Right forelimb (tissue), 1 donor: ENCODE data around the gene VSNL1.

ENCODE experiments used
- DNase-seq: peaks from one replicate; pipeline ENCODE4 v3.0.0-alpha.2; 2018

The VSNL1 gene

DNA sequence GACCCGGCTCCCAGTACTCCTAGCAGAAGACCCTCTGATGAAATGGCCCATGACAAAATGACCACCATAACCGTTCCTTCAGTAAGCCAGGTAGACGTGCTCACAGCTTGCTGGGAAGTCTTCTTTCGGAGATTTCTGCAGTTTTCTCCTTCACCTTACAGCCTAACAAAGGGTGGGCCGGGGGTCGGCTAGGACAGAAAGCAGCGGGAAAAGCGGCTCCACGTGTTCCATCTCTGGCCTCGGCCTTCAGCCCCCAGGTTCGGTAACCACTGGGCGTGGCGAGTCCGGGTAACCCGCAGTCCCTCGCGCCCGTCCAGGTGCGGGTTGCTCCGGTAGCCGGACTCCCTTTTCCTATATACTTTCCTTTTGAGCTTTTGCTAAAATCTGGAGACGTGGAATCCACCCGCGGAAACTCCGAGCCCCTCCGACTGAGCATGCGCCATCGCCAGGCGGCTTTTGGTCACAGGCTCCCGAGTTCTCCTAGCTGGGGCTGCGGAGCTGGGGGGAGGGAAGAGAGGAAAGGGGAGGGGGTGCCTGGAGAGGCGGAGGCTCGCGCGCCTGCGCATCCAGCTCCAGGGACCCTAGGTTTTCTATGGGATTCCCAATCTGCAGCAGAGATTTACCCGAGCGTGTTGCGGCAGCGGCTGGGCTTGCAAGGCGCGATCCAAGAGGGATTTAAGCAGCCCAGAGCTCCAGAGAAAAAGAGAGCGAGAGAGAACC lies at the start of gene VSNL1:
Gene VSNL1 (plus strand): TSS at position 604 of the 720 bp plus-strand sequence. CDS start 51,379 bp downstream, outside the sequence.
- DNase-seq = peak; percentile 95

- no peak for DNase-seq
Measured at GRCh38 chr2:17495590-17495989, 44.9 kb upstream of the VSNL1 start.

DNA sequence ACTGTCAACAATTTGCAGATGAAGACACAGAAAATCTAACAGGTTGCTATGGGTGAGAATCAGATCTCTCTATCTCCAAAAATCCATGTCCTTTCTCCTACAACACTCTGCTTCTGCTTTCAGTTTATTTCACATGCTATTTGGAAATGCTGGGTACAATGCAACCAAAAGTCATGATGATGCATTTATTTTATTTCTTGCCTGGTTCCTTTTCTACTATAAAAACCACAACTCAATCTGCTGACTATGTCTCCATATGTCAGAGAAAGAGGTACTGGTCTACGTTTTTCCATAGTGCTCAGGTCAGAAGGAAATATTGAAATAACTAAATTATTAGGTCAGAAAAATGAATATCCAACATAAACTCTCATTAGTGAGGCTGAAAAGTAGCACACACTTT lies 42.8 kb upstream of the VSNL1 start:
- DNase-seq = no peak

- DNase-seq = no peak
Measured at GRCh38 chr2:17506736-17507616, 33.5 kb upstream of the VSNL1 start.

DNA sequence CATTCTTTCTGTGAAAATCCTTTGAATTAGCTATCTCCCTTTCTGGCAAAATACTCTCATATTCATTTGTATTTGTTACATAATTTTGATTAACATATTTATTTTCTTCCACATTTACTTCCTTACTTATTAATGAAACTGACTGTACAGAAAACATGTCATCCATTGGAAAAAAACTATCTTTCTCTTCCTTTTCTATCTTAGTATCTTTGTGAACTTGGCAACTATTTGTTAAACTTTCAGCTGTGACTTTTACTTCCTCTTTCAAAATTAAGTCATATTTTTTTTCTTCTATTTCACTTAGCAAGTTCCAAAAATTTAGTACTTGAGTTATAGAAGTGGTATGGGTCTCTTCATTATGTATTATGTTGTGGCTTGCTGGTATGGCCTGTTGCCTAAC lies 24.8 kb upstream of the VSNL1 start:
- DNase-seq = no peak

DNA sequence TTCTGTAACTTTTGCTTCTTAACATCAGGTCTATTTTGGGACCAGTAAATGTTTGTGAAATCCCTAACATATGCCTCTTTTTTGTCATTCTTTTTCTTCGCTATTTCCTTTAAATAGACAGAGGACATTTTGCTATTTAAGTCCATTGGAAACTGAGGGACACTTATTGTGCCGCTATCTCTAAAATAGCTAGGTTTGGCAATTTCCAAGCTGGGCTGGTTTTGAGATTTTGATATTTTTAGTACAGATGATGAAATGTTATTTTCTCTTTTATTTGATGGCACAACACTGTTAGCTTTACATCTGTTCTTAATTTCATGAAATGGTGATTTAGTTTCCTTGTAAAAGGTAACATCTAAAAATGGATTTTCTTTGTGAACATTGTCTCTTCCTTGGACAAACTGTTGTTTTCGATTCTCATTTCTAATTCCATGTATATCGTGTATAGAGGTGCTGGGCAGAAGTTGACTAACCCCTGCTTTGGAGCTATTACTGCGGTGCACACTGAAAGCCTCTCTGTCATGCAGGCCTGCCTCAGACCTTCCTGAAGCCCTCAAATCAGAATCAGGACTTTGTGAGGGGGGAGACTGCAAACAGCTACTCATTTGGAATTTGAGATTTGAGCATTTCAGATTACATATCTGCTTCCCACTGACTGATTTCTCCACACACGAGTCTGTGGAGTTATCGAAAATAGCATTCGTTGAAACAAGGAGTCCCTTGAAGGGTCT lies 22.9 kb upstream of the VSNL1 start:
- no peak for DNase-seq

GRCh38 chr2:17518212-17519154 lies 22.0 kb upstream of the VSNL1 start, which contains the start of gene RAD51AP2:
Gene RAD51AP2 (minus strand): TSS chr2:17518440. CDS start chr2:17518415, 25 bp downstream.
- DNase-seq = peak; percentile 93

DNA sequence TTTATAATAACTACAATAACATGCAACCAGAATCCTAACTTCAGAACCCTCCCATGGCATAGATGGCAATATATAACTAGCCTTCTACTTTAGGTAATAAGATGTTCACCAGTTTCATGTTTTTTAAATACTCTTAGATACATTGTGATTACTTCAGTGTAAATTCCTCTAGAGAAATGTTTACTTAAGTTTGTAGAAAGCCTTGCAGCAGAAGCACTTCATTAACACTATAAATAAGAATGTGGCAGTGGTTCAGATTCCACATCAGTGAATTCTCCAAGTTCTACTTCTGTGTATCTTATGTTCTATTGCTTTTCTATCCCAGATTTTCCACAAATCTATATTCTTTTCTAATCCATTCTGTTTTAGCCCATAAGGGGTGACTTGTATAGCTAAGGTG lies 21.0 kb upstream of the VSNL1 start:
- no peak for DNase-seq

DNA sequence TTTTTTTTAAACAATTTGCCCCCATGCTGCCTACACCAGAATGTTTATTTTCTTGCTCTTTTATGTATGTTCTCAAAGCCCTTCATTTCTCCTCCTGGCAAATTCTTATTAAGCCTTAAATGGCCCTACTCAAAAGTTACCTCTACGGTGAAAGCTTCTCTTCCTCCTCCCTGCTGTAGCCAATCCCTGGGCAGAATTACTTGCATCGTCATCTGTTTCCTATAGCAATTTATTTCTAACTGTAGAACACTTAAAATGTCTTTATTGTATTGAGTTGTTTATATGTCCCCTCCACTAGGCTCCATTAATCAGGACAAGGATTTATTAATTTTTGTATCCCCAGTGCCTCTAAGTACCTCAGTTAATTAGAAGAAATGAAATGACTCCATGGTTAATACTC lies 19.7 kb upstream of the VSNL1 start:
- DNase-seq = no peak

DNA sequence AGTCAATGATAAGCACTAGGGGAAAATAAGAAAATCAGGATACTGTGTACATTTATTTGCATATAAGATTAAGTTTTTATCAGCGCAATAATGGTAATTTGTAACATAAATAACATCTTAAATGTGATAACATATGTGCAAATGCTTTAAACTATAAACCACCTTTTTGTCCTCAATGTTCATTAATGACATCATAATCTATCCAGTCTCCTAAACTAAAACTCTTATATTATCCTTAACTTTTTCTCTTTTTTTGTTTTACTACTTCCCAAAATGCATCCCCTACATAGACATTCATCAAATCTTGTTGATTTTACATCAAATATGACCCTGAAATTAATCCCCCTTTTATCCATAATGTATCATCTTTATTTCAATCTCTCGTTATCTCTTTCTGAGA lies 18.9 kb upstream of the VSNL1 start:
- no peak for DNase-seq

DNA sequence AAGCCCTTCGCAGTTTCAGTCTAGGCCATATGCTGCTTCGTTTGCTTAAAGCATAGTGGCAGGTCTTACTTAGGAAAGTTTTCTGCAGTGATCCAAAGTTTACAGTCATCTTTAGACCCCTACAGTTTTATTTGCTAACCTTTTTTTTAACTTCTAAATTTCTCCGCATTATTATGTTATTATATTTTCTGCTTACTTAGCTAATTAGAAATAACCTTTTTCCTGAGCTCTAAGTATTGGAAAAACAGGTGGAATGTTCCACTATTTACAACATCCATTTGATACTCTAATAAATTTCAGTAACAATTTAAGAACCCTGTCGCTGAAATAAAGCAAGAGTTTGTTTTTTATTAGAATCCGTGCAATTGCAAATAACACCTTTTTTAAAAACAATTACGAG lies 18.2 kb upstream of the VSNL1 start:
- DNase-seq = no peak

- no peak for DNase-seq
Measured at GRCh38 chr2:17529771-17530170, 10.7 kb upstream of the VSNL1 start.

DNA sequence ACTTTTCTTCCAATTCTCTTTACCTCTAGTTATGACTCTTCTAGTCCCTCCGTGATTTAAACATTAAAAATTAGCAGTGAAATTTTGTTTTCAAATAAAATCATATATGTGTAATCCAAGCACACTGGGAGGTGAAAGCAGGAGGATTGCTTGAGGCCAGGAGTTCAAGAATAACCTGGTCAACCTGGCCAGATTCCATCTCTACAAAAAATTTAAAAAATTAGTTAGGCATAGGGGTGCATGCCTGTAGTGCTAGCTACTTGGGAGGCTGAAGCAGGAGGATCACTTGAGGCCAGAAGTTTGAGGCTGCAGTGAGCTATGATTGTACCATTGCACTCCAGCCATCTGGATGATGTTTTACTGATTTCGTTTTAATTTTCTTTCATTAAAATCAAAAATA lies 7.0 kb upstream of the VSNL1 start:
- DNase-seq = no peak

DNA sequence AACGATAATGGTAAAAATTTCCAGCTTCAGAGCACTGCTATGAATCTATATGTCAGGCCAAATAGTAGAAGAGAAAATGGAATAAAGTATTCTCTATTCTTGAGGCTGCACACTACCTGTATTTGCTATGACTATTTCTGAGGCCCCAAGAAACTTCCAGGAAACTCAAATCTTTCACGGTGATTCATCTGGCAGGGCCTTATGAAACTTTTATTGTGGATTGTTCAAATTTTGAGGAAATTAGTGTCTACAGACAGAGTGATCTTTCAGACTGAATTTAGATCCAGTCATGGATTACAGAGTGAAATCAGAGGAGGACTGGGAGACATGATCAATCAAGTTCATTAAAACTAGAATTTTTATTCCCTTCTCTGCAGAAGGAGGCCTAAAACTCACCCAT lies 4.1 kb upstream of the VSNL1 start:
- DNase-seq = no peak

DNA sequence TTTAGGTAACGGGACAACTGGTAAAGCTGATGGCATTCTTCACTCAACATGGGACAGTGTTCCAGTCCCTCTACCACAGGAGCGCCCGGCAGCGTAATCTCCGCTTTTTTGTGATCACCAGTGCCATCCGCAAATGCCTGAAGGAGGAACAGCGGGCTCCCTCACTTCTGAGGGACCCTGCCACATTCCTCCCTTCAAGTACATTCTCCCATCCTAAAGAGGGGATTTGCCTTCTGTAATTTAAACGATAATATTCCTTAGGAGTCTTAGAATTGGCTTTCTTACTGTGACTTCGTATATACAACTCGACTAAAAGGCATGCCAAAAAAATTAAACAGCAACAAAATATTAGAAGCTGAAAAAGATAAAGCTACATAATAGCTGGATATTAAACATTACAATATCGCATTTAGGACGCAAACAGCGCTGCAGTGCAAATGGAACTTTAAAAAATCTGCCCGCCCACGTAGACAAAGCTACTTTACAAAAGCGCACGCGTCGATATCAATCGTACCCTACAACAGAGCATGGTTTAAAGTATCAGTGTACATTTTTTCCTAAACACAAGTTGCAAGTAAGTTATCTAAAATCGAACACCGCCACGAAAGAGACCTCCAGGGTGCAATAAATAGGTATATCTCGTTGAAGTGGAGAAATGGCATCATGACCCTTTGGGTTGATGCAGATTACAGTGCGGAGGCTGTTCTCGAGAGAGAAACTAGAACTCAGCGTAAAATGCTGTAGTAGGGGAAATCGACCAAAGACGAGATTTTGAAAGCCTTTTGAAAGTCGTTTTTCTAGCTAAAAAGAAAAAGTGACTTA lies 2.3 kb upstream of the VSNL1 start:
- DNase-seq = peak; percentile 47

DNA sequence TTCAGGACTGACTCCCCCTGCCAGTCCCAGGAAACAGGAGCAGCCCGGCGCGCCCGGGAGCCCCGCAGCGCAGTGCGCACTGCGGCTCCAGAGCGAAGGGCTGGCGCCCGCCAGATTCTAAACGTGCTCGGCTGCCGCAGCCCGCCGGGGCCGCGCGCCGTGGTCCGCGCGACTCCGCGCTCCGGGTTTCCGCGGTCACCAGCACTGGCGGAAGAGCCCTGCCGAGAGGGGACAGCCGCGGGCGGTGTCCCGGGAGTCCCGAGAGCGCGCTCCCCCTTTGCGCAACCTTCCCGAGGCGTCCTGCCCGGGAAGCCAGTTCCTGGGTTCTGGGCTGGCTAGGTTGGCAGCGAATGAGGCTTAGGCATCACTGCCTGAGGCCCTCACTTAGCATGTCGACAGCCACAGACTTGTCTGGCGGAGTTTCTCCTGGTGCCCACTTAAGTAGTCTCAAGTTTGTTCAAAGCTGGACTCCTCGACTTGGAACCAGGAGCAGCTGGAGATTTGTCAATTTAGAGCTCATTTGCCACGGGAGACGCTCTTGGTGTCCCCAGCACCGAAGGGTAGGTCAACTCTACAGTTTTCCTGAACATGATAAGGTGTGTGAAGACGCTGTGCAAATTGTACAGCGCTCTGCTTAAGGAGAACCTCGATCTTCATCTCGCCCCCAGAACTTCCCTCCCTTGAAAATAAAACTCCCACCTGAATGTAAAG lies 1.5 kb upstream of the VSNL1 start:
- DNase-seq = peak; percentile 86

GRCh38 chr2:17539611-17540092 lies 844 bp upstream of the VSNL1 start:
- peak; percentile 63 for DNase-seq

- DNase-seq = no peak
Measured at GRCh38 chr2:17540813-17541530, 476 bp downstream of the VSNL1 start.

- no peak for DNase-seq
Measured at GRCh38 chr2:17541531-17541950, 1.0 kb downstream of the VSNL1 start.

- DNase-seq = no peak
Measured at GRCh38 chr2:17542471-17542870, 2.0 kb downstream of the VSNL1 start.
